Renal cortex interstitium (tissue), 11 donors: ENCODE measurements around the gene SPRED2. TPM values are rescaled to one million over a fixed set of nuclear protein-coding genes. Genes with fewer than 3 reads are reported as not detected.

Experiments
- DNase-seq, 11 donors: peaks; one replicate each; pipeline ENCODE4 v3.0.0-alpha.2; 2013; ENCODE audit warnings: low read depth in 9 of 11, low spot score in 4 of 11; ENCODE audit errors: extremely low read depth in 1 of 11
- polyA plus RNA-seq, 3 donors: library from polyadenylated mRNA; unstranded; fragments of 120-200 nt; gene quantifications; one replicate each; pipeline ENCODE4 v1.2.1, GENCODE V29; 2013; ENCODE audit not compliant: insufficient read length in 3 of 3

SPRED2 gene
- polyA plus RNA-seq, 3 donors: 37.8 to 41.0 (median 39.4) TPM

- no peak for DNase-seq
Measured at GRCh38 chr2:65453916-65454315, 21.5 kb upstream of the SPRED2 start.

- no peak for DNase-seq
Measured at GRCh38 chr2:65452150-65452895, 19.9 kb upstream of the SPRED2 start.

DNA sequence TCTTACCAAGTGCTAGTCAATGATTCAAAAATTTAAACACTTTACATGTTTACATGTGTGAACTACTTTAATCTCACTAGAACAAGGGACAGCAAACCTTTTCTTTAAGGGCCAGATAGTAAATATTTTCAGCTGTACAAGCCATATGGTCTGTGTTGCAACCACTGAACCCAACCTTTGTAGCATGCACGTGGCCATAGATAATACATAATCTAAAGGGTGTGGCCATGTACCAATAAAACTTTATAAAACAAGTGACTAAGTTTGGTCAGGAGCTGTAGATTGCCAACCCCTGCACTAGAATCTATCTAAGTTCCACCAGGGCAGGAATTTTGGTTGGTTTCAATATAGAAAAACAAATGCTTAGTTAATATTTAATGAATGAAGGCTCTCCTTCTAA lies 18.4 kb upstream of the SPRED2 start:
- no peak for DNase-seq

DNA sequence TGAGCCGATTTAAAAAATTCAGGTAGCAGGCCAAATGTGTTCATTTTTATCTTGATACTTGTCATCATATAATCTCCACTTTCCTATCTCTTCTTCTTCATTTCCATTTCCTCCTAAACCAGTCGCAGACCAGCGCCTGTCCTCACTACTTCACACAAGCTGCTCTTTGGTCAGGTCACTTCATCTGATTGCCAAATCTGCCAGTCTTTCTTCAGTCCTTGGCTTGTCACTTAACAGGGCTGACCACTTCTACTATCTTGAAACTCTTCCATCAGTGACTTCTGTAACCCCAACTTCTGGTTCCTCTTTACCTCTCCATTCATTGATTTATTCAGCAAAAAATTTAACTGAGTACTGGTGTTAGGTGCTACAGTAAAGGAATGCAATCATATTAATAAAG lies 18.0 kb upstream of the SPRED2 start:
- DNase-seq: no peak

DNA sequence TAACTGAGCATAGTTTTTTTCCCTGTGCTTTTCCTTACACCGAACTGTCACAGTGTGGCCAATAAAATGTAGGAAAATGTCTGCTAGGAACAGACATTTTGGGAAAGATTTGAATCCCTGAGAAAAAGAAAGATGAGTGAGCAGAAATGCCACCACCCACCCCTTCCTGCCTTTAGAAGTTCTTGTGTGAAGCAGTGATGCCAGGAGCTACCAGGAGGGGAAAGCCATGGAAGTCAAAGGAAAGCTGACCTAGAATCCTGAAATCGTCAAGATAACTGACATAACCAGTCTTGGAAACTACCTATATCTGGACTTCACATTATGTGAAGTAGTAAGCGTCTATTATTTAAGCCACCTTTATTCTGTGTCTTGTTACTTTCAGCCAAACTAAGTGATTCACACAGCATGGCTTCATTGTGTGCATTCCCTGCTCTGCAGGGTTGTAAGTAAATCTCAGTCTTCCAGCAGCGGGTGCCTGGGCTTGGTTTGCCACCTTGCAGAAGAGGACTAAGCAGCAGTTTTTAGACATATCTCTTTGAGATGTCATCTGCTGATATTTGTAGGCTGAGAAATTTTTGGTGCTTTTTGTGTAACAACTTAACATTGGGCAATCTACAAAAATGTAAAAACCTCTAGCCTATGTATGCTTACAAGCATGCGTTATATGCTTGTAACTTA lies 11.2 kb upstream of the SPRED2 start:
- DNase-seq: no peak

GRCh38 chr2:65442420-65443020 lies 10.1 kb upstream of the SPRED2 start:
- no peak for DNase-seq

DNA sequence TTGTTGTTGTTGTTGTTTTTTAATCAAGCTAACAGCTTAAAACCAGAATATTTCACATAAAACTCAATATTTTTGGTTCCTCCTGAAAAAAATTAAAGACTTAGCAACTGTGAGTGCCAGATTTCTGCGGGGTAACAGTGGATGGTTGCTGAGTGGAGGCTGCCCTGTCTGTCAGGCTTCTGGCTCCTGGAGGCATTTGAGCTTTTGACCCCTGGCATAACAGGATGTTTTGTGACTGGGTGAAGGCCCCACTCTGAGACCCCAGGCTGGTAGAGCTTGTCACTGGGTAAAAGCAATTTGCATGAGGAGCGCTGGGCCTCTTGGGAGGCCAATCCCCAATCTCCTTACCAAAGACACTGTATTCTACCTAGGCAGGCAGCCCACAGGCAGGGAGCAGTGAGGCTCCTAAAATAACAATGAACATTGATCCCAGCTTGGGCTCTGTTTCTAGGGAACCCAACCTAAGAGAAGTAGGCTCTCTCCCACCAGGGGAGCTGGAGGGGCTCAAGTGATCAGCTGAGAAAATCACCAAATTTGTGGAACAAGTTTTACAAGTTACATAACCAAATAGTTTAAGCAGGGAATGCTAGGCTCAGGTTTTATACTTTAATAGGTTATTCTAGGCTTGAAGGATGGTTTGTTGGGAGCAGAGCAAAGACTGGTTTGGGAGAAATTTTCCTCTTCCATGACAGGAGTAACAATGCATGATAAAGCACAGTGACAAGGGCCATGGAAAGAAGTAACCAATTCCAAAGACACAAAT lies 5.9 kb upstream of the SPRED2 start:
- DNase-seq: no peak

GRCh38 chr2:65437392-65438135 lies 5.2 kb upstream of the SPRED2 start:
- no peak for DNase-seq

- peak in 2 of 11 donors; percentile 39 to 47 for DNase-seq
Measured at GRCh38 chr2:65436824-65437221, 4.4 kb upstream of the SPRED2 start.

DNA sequence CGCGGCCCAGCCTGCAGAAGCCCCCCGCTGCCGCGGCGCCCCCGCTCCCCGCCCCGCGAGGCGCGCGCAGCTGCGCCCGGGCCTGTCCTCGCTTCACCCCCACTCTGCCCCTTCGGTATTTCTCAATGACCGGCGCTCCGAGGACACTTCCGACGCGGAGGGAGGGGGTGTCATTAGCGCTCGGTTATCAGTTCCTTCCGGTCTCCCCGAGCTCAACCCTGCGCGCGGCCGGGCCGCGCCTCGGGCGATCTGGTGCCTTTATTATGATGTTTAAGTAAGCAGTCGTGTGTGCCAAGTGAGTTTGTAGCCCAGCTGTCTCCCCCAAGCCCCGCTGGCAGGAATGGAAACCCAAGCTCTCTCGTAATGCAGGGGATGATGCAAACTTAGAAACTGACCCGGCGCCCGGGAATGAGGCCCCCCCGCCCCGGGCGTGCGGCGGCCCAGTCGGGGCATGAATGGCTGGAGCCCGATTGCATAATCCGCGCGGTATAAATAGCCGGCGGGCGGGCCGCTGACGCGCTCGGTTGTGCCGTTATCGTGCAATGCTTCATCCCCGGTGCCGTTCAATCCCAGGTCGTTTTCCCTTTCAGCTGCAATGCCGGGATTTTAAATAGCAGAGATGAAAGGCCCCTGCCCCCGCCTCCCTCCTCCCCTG lies 3.9 kb upstream of the SPRED2 start:
- DNase-seq: peak in 10 of 11 donors; percentile 59 to 78 (median 70)

- peak in 10 of 11 donors; percentile 70 to 86 (median 84) for DNase-seq
Measured at GRCh38 chr2:65435625-65436168, 3.3 kb upstream of the SPRED2 start.

GRCh38 chr2:65434592-65435241 lies 2.3 kb upstream of the SPRED2 start:
- no peak for DNase-seq

GRCh38 chr2:65431421-65432226 lies 775 bp downstream of the SPRED2 start:
- peak in 8 of 11 donors; percentile 24 to 56 (median 46) for DNase-seq

DNA sequence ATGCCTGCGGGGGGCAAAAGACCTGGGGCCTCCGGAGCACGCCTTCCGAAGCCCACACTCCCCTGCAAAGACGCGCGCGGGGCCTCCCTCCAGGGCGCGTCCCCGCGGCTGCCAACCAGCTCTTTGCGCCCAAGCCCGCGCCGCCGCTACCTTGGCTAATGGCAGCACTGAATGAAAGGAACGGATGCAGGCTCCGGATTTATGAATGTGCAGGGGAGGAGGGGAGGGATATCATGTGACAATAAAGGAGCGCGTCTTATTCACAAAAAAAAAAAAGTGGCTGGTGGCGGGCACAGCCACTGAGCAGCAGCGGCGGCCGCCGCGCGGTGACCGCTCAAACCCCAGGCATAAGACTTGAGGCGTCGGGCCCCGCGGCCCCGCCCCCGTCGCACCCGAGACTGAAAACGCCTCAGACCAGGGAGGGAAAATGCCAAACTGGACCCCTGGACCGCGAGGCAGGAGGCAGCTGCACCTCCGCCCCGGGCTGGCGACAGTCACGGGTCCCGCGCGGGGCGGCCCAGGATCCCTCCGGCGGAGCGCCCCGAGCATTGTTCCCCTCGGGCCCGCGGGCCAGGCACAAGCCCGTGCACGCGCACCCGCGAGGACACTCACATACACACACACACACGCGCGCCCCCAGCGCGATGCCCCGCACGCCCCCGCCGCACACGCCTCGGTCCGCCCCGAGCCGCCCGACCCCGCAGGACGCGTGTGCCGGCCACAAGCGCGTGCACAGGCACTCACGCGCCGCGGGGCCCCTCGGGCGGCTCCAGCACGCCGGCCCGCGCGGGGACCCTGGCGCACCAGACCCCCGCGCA lies 1.6 kb downstream of the SPRED2 start:
- peak in 9 of 11 donors; percentile 45 to 77 (median 61) for DNase-seq

DNA sequence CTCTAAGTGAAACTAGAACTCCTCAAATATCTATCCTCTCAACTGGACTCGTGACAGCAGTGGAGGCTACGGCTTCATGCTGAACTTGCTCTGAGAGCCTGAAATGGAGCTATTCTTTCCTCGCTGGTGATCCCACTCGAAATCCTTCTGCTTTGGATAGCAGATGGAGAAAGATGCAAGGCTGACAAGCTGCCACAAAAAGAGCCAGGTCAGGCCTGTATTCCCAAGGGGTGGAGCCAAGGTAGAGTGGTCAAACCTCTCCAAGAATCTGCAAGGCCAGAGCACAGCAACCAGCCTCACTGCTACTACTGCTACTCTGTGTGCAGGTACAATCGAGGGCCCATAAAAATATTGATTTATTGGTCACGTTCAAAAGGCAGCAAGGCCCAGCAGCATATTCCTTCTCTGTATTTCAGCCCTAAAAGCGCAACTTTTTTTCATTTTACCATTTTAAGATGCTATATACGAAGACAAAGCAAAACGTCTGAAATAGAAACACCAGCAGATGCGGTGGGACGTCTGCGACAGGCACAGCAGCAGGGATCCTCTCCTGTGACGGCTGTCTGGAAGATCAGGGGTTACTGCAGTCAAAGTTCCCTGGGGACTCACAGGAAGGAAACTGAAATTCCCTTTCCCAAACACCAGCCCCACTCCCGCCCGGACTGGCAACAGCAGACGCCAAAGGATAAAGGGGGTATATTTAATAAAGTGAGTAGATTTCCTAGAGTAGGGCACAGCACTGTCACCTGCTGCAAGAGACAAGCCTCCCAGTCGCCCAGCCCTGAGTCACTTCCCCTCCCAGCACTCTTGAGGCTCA lies 2.4 kb downstream of the SPRED2 start:
- no peak for DNase-seq
